GM19467 (cell line): ENCODE data around the gene TREM2.

Experiments used
- ATAC-seq: cut with Tn5 transposase; IDR thresholded peaks from one replicate; pipeline ENCODE4 v1.9.1; 2021; ENCODE audit warnings: mild to moderate bottlenecking, moderate library complexity; ENCODE audit not compliant: unreplicated experiment

The TREM2 gene

GRCh38 chr6:41184761-41185160 lies 21.8 kb upstream of the TREM2 start:
- no peak for ATAC-seq

- no peak for ATAC-seq
These were observed 19.4 kb upstream of the TREM2 start for GRCh38 chr6:41182069-41183034.

- no peak for ATAC-seq
These were observed 18.6 kb upstream of the TREM2 start for GRCh38 chr6:41181566-41181965.

GRCh38 chr6:41179163-41179562 lies 16.2 kb upstream of the TREM2 start:
- ATAC-seq: no peak

GRCh38 chr6:41177695-41178094 lies 14.8 kb upstream of the TREM2 start:
- ATAC-seq: no peak

- no peak for ATAC-seq
These were observed 14.4 kb upstream of the TREM2 start for GRCh38 chr6:41177287-41177686.

- ATAC-seq: no peak
These were observed 13.3 kb upstream of the TREM2 start for GRCh38 chr6:41176189-41176588.

GRCh38 chr6:41175084-41175483 lies 12.2 kb upstream of the TREM2 start:
- no peak for ATAC-seq

- ATAC-seq: no peak
These were observed 11.7 kb upstream of the TREM2 start for GRCh38 chr6:41174610-41175009.

GRCh38 chr6:41171908-41172307 lies 9.0 kb upstream of the TREM2 start:
- no peak for ATAC-seq

GRCh38 chr6:41170547-41171160 lies 7.7 kb upstream of the TREM2 start:
- no peak for ATAC-seq

- no peak for ATAC-seq
These were observed 4.5 kb upstream of the TREM2 start for GRCh38 chr6:41167173-41167963.

GRCh38 chr6:41164551-41165120 lies 1.7 kb upstream of the TREM2 start:
- no peak for ATAC-seq

- ATAC-seq: no peak
These were observed 452 bp upstream of the TREM2 start for GRCh38 chr6:41163419-41163717.

GRCh38 chr6:41161851-41162552 lies 914 bp downstream of the TREM2 start:
- ATAC-seq: no peak

GRCh38 chr6:41161380-41161779 lies 1.5 kb downstream of the TREM2 start:
- ATAC-seq: no peak

GRCh38 chr6:41160933-41161332 lies 2.0 kb downstream of the TREM2 start:
- ATAC-seq: no peak

- no peak for ATAC-seq
These were observed 3.4 kb downstream of the TREM2 start for GRCh38 chr6:41159415-41160082.

GRCh38 chr6:41157323-41157722 lies 5.6 kb downstream of the TREM2 start:
- no peak for ATAC-seq

GRCh38 chr6:41156771-41157170 lies 6.1 kb downstream of the TREM2 start:
- no peak for ATAC-seq
